GM03348 (cell line): Measurements from ENCODE around the gene PKLR.
"Not testable (repeated sequence)": the region's sequence is repeated elsewhere in the genome, so short reads cannot be mapped to it uniquely, and the experiment has no call there.

Experiments
- DNase-seq: peaks from one replicate; pipeline ENCODE4 v3.0.0; 2012; ENCODE audit warnings: low spot score

PKLR gene

GRCh38 chr1:155301342-155301841, at the start of gene PKLR:
TSS of gene PKLR (minus strand) at chr1:155301438. CDS start at chr1:155301395, 43 bp downstream.
- DNase-seq = no peak

- DNase-seq = no peak
These were observed 41.6 kb upstream of the PKLR start for GRCh38 chr1:155342842-155343241.

- DNase-seq = no peak
These were observed 38.4 kb upstream of the PKLR start for GRCh38 chr1:155339515-155340097.

- DNase-seq = no peak
These were observed 33.7 kb upstream of the PKLR start for GRCh38 chr1:155334962-155335361.

GRCh38 chr1:155329980-155330598, 28.9 kb upstream of the PKLR start:
- no peak for DNase-seq

GRCh38 chr1:155328856-155329255, 27.6 kb upstream of the PKLR start:
- DNase-seq = not testable (repeated sequence)

GRCh38 chr1:155327981-155328380, 26.7 kb upstream of the PKLR start:
- no peak for DNase-seq

GRCh38 chr1:155326631-155327037, 25.4 kb upstream of the PKLR start:
- no peak for DNase-seq

- no peak for DNase-seq
These were observed 24.8 kb upstream of the PKLR start for GRCh38 chr1:155326020-155326526.

GRCh38 chr1:155325603-155325893, 24.3 kb upstream of the PKLR start:
- no peak for DNase-seq

- peak; percentile 77 for DNase-seq
These were observed 23.7 kb upstream of the PKLR start for GRCh38 chr1:155324717-155325602.

- DNase-seq = peak; percentile 99
These were observed 22.9 kb upstream of the PKLR start for GRCh38 chr1:155324037-155324716.

GRCh38 chr1:155323729-155324036, 22.4 kb upstream of the PKLR start:
- peak; percentile 94 for DNase-seq

GRCh38 chr1:155322953-155323728, 21.9 kb upstream of the PKLR start:
- DNase-seq = peak; percentile 95

- DNase-seq = peak; percentile 53
These were observed 21.3 kb upstream of the PKLR start for GRCh38 chr1:155322571-155322952.

- no peak for DNase-seq
These were observed 20.6 kb upstream of the PKLR start for GRCh38 chr1:155321639-155322503.

- peak; percentile 91 for DNase-seq
These were observed 19.7 kb upstream of the PKLR start, which contains the start of gene RUSC1 for GRCh38 chr1:155320661-155321617. TSS of gene RUSC1 (plus strand) at chr1:155320894. CDS start at chr1:155321774, 880 bp downstream.

- no peak for DNase-seq
These were observed 19.0 kb upstream of the PKLR start for GRCh38 chr1:155320252-155320651.

- no peak for DNase-seq
These were observed 18.3 kb upstream of the PKLR start for GRCh38 chr1:155319536-155319935.
